Measurements from ENCODE around the gene H3-3A. TPM values are rescaled to one million over a fixed set of nuclear protein-coding genes. Genes with fewer than 3 reads are reported as not detected.

Gene H3-3A
- total and polyA plus RNA-seq, 2 experiments from 2014 or later: 528 to 617 TPM

DNA sequence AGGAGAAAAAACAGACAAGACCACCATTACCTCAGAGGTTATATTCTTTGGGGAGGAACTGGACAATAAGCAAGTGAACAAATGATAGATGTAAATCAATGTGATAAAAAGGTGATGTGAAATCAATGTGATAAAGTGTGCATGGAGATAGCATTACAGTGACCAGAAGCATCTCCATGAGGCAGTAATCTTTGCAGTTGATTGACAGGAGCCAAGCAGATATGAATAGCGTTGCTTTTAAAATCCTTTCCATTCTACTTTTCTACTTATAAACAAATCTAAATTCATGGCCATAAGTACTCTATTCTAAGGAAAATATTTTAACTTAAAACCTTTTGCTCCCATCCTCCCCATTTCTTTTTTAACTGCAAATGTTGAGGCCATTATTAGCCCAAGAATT is 2.8 kb upstream of the H3-3A start:
- Histone ChIP-seq H3K4me2 (no peak overlapping the region), H3K79me2 (peaks cover 34% of the 10 kb centered on the region), H3K9me3 (ENCODE audit: low read depth) (no peaks in the 10 kb centered on the region), H2AFZ (no peak overlapping the region), H3K36me3 (replicated peaks; ENCODE audit: insufficient read depth, low read depth) (no peaks in the 10 kb centered on the region), H3K4me3 (no peak overlapping the region), H3K4me1 (ENCODE audit: insufficient read depth) (no peaks in the 10 kb centered on the region), H3K9me2 (replicated peaks; ENCODE audit: insufficient read depth) (no peaks in the 10 kb centered on the region), H4K20me1 (ENCODE audit: insufficient read depth, poor library complexity, severe bottlenecking) (peaks cover 12% of the 10 kb centered on the region), H3K27ac (no peak overlapping the region), H3K27me3 (no peaks in the 10 kb centered on the region)
- TF ChIP-seq, protein P1, sequence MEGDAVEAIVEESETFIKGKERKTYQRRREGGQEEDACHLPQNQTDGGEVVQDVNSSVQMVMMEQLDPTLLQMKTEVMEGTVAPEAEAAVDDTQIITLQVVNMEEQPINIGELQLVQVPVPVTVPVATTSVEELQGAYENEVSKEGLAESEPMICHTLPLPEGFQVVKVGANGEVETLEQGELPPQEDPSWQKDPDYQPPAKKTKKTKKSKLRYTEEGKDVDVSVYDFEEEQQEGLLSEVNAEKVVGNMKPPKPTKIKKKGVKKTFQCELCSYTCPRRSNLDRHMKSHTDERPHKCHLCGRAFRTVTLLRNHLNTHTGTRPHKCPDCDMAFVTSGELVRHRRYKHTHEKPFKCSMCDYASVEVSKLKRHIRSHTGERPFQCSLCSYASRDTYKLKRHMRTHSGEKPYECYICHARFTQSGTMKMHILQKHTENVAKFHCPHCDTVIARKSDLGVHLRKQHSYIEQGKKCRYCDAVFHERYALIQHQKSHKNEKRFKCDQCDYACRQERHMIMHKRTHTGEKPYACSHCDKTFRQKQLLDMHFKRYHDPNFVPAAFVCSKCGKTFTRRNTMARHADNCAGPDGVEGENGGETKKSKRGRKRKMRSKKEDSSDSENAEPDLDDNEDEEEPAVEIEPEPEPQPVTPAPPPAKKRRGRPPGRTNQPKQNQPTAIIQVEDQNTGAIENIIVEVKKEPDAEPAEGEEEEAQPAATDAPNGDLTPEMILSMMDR (IDR thresholded peaks at IDR 0.05; ENCODE audit: poor library complexity): no peak
- TF ChIP-seq EZH2 (IDR thresholded peaks at IDR 0.05; ENCODE audit: borderline replicate concordance): no peak
- DNase-seq (ENCODE audit: low spot score): no peak
- WGBS (ENCODE audit: low lambda C conversion rate, missing lambda C conversion rate): 96% methylated on average over 1 of the region's 1 CpG

- H3K36me3 ChIP-seq (replicated peaks; ENCODE audit: insufficient read depth, low read depth): no peaks in the 10 kb centered on the region
- H3K9me2 ChIP-seq (replicated peaks; ENCODE audit: insufficient read depth): no peaks in the 10 kb centered on the region
- H3K9me3 ChIP-seq (ENCODE audit: low read depth): no peaks in the 10 kb centered on the region
- WGBS (ENCODE audit: low lambda C conversion rate, missing lambda C conversion rate): 93% methylated on average over 1 of the region's 1 CpG
- H3K4me1 ChIP-seq (ENCODE audit: insufficient read depth): no peaks in the 10 kb centered on the region
- no peak for DNase-seq (ENCODE audit: low spot score)
- H3K4me3 ChIP-seq: no peak overlapping the region
- peaks cover 20% of the 10 kb centered on the region for H4K20me1 ChIP-seq (ENCODE audit: insufficient read depth, poor library complexity, severe bottlenecking)
- H3K27me3 ChIP-seq: no peaks in the 10 kb centered on the region
- H3K27ac ChIP-seq: peak overlapping the region; percentile 100
- H3K79me2 ChIP-seq: peaks cover 41% of the 10 kb centered on the region
- TF ChIP-seq EZH2 (IDR thresholded peaks at IDR 0.05; ENCODE audit: borderline replicate concordance) (no peak), EZH2phosphoT487 (IDR thresholded peaks at IDR 0.05; ENCODE audit: low read depth, severe bottlenecking, unreplicated experiment) (no peak)
- TF ChIP-seq, protein P1 (IDR thresholded peaks at IDR 0.05; ENCODE audit: poor library complexity): no peak
- H3K4me2 ChIP-seq: peak overlapping the region; percentile 89
- H2AFZ ChIP-seq: no peak overlapping the region
These were observed 2.1 kb upstream of the H3-3A start for GRCh38 chr1:226060427-226060826.

DNA sequence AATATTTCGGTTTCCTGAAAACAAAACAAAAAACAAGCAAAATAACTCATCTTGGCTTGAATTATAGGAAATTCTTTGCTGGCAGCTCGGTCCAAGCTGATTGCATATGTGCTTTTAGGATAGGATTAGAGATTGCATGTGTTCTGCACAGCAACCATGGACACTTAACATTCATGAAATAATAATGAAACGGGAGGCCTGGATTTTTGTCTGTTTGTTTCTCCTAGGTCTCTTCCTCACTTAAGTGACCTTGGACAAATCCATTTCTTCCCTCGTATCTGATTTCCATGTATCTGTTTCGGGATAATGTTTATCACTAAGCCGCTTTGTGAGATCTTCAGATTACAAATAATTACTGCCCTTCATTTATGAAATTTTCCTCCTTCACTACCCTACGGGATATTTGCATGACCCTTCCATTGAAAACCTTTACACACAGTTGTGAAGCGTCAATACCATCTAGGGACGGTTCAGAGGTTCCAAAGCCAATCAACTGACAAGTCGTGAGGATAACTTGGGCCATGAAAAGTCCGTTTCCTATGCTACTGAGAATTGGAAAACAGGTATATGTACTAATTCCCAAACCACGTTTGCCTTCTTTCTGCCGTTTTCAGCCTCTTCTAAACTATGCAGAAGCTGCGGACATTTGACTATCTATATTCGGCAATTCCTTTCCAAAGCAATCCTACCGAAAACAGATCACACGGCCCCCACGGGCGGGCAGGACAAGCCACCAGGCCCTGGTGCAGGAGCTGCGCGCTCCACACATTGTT is 1.3 kb upstream of the H3-3A start:
- DNase-seq (ENCODE audit: low spot score): no peak
- Histone ChIP-seq H3K27me3 (no peaks in the 10 kb centered on the region), H3K4me3 (peak overlapping the region; percentile 84), H2AFZ (peak overlapping the region; percentile 87), H3K9me2 (replicated peaks; ENCODE audit: insufficient read depth) (no peaks in the 10 kb centered on the region), H3K4me1 (ENCODE audit: insufficient read depth) (no peaks in the 10 kb centered on the region), H3K27ac (peak overlapping the region; percentile 100), H3K9me3 (ENCODE audit: low read depth) (no peaks in the 10 kb centered on the region), H3K79me2 (peaks cover 49% of the 10 kb centered on the region), H3K36me3 (replicated peaks; ENCODE audit: insufficient read depth, low read depth) (peaks cover 3% of the 10 kb centered on the region), H3K4me2 (peak overlapping the region; percentile 89), H4K20me1 (ENCODE audit: insufficient read depth, poor library complexity, severe bottlenecking) (peaks cover 28% of the 10 kb centered on the region)
- 15% methylated on average over 21 of the region's 21 CpGs for WGBS (ENCODE audit: low lambda C conversion rate, missing lambda C conversion rate)
- TF ChIP-seq EZH2 (IDR thresholded peaks at IDR 0.05; ENCODE audit: borderline replicate concordance) (no peak), EZH2phosphoT487 (IDR thresholded peaks at IDR 0.05; ENCODE audit: low read depth, severe bottlenecking, unreplicated experiment) (no peak)
- TF ChIP-seq, protein P1 (IDR thresholded peaks at IDR 0.05; ENCODE audit: poor library complexity): no peak
